HepG2 (cell line): ENCODE data around the gene KLHL33. TPM values are rescaled to one million over a fixed set of nuclear protein-coding genes. Genes with fewer than 3 reads are reported as not detected.

ENCODE experiments used
- DRAP1 ChIP-seq: IDR thresholded peaks from 2 replicates; pipeline ENCODE4 v1.6.1; 2016; ENCODE audit warnings: missing genetic modification reagents, missing compliant biosample characterization
- FOSL2 ChIP-seq: sonication (generic); formaldehyde crosslinking; IDR thresholded peaks from 2 replicates; pipeline ENCODE4 v1.4.0; 2020; ENCODE audit warnings: missing genetic modification reagents
- HOXA5 ChIP-seq: sonication (generic); formaldehyde crosslinking; IDR thresholded peaks from 2 replicates; pipeline ENCODE4 v1.4.0; 2020; ENCODE audit warnings: missing genetic modification reagents
- IRF2 ChIP-seq: IDR thresholded peaks from 2 replicates; pipeline ENCODE4 v1.6.1; 2018; ENCODE audit warnings: missing genetic modification reagents, missing compliant biosample characterization
- KAT7 ChIP-seq: IDR thresholded peaks from 2 replicates; pipeline ENCODE4 v1.6.1; 2018; ENCODE audit warnings: borderline replicate concordance, missing compliant biosample characterization
- MAF1 ChIP-seq: sonication (generic); formaldehyde crosslinking; IDR thresholded peaks from 2 replicates; pipeline ENCODE4 v1.5.0; 2020; ENCODE audit warnings: missing genetic modification reagents, borderline replicate concordance
- MEIS1 ChIP-seq: sonication (generic); formaldehyde crosslinking; IDR thresholded peaks from 2 replicates; pipeline ENCODE4 v1.9.0; 2021; ENCODE audit warnings: mild to moderate bottlenecking, missing genetic modification reagents, moderate library complexity, borderline replicate concordance
- MTERF4 ChIP-seq: sonication (generic); formaldehyde crosslinking; IDR thresholded peaks from 2 replicates; pipeline ENCODE4 v1.8.0; 2023; ENCODE audit warnings: mild to moderate bottlenecking, missing genetic modification reagents
- U2AF2 ChIP-seq: fragments of 200-400 bp; formaldehyde crosslinking; IDR thresholded peaks from 2 replicates; pipeline ENCODE4 v1.6.1; 2017; ENCODE audit warnings: low read depth, mild to moderate bottlenecking, low read length
- ZBTB14 ChIP-seq: sonication (generic); formaldehyde crosslinking; IDR thresholded peaks from 2 replicates; pipeline ENCODE4 v1.4.0; 2020; ENCODE audit warnings: missing genetic modification reagents
- ZHX2 ChIP-seq, 2 experiments: sonication (generic) in 1 of 2; formaldehyde crosslinking in 1 of 2; IDR thresholded peaks; 2 replicates each; pipeline versions ENCODE4 v1.6.1 to v1.9.0; 2014 to 2022; ENCODE audit warnings: antibody characterized with exemption in 1 of 2, borderline replicate concordance in 1 of 2, inconsistent platforms in 1 of 2, low read depth in 1 of 2, missing genetic modification reagents in 1 of 2
- ZNF10 ChIP-seq: sonication (generic); formaldehyde crosslinking; IDR thresholded peaks from 2 replicates; pipeline ENCODE4 v1.4.0; 2020; ENCODE audit warnings: mild to moderate bottlenecking, low read depth, missing genetic modification reagents, borderline replicate concordance
- ZNF383 ChIP-seq: sonication (generic); formaldehyde crosslinking; IDR thresholded peaks from 2 replicates; pipeline ENCODE4 v1.4.0; 2020; ENCODE audit warnings: missing genetic modification reagents, mild to moderate bottlenecking, borderline replicate concordance
- ZNF496 ChIP-seq: sonication (generic); formaldehyde crosslinking; IDR thresholded peaks from 2 replicates; pipeline ENCODE4 v1.8.1; 2023; ENCODE audit warnings: mild to moderate bottlenecking, moderate library complexity, missing genetic modification reagents; ENCODE audit not compliant: insufficient replicate concordance
- ZNF652 ChIP-seq: IDR thresholded peaks from 2 replicates; pipeline ENCODE4 v1.6.1; 2016; ENCODE audit warnings: low read depth, borderline replicate concordance
- ZNF773 ChIP-seq: sonication (generic); formaldehyde crosslinking; IDR thresholded peaks from 2 replicates; pipeline ENCODE4 v1.4.0; 2020; ENCODE audit warnings: missing genetic modification reagents, borderline replicate concordance
- polyA plus RNA-seq, 8 experiments: library from polyadenylated mRNA; depleted of rRNA in 3 of 8; stranded (reverse) in 7 of 8; unstranded in 1 of 8; fragments of >200 nt; fragmentation: Illumina TruSeq in 4 of 8; extraction: Trizol in 4 of 8; gene quantifications; 2 replicates each; pipeline versions ENCODE4 v1.2.1 to v1.2.3, GENCODE V29; 2011 to 2016; ENCODE audit warnings: low read depth in 4 of 8, missing spikeins in 1 of 8, mixed read lengths in 1 of 8; ENCODE audit not compliant: insufficient read depth in 1 of 8
- total RNA-seq, 5 experiments: library from RNA; depleted of rRNA; stranded (reverse); fragments of >200 nt; fragmentation: Illumina TruSeq; extraction: Trizol; gene quantifications; 2 replicates each; pipeline ENCODE4 v1.2.3, GENCODE V29; 2016; ENCODE audit warnings: low read depth in 1 of 5
- TF ChIP-seq, protein P1 (sequence below): sonication (generic); formaldehyde crosslinking; IDR thresholded peaks from 2 replicates; pipeline ENCODE4 v1.4.0; 2020; ENCODE audit warnings: missing genetic modification reagents, borderline replicate concordance
- TF ChIP-seq, protein P2 (sequence below): IDR thresholded peaks from 2 replicates; pipeline ENCODE4 v1.6.1; 2016; ENCODE audit warnings: missing compliant biosample characterization, missing genetic modification reagents, borderline replicate concordance

The KLHL33 gene
- total and polyA plus RNA-seq, 2 of the 13 experiments (the other 11 are each of a cell fraction or from before 2014, with no cell fraction given): not detected

DNA sequence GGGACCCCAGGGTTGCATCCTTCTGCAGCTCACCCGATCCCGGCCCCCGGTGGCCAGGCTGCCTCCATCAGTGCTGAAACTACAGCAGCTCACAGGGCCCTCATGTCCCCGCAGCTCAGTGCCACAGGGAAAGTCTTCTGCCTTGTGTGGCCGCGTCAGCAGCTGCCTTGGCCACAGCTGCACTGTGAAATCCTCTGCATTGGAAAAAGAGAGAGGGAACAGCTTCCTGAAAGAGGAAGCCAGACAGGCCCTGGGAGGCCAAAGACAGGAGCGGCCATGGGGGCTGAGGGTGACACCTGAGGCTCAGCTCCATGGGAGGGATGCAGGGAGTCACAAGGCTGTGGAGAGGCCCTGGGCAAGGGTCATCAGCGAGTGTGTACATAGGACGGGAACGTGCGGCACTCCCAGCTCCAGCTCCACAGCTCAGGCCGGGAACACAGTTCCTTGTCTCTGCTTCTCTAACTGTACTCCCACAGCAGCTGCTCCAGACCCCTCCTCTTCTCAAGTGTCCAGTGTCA, 59.8 kb downstream of the KLHL33 start (continued):
- peak; percentile 30; the same call in 1 of the 2 replicates for TF ChIP-seq IRF2
- TF ChIP-seq, protein P1, sequence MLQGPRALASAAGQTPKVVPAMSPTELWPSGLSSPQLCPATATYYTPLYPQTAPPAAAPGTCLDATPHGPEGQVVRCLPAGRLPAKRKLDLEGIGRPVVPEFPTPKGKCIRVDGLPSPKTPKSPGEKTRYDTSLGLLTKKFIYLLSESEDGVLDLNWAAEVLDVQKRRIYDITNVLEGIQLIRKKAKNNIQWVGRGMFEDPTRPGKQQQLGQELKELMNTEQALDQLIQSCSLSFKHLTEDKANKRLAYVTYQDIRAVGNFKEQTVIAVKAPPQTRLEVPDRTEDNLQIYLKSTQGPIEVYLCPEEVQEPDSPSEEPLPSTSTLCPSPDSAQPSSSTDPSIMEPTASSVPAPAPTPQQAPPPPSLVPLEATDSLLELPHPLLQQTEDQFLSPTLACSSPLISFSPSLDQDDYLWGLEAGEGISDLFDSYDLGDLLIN (CRISPR knock-in tag): no peak
- no peak for TF ChIP-seq ZBTB14 (CRISPR knock-in tag)
- no peak for TF ChIP-seq MTERF4 (CRISPR knock-in tag)
- TF ChIP-seq ZNF652: no peak
- no peak for TF ChIP-seq HOXA5 (CRISPR knock-in tag)
- TF ChIP-seq ZNF496: no peak
- no peak for TF ChIP-seq MAF1
- no peak for TF ChIP-seq MEIS1 (CRISPR knock-in tag)
- TF ChIP-seq U2AF2: no peak
- TF ChIP-seq ZNF383 (CRISPR knock-in tag): no peak
- no peak for TF ChIP-seq ZHX2 (IDR thresholded peaks at IDR 0.05; ENCODE audit: low read depth)
- TF ChIP-seq ZHX2 (CRISPR knock-in tag; IDR thresholded peaks at IDR 0.05; ENCODE audit: borderline replicate concordance): no peak
- TF ChIP-seq DRAP1 (CRISPR knock-in tag): 0 out of 2 replicates have a peak, but pooled peaks have one; percentile 37
- TF ChIP-seq FOSL2 (CRISPR knock-in tag): peak; percentile 30; the same call in 1 of the 2 replicates
- no peak for TF ChIP-seq ZNF10 (CRISPR knock-in tag)
- TF ChIP-seq, protein P2, sequence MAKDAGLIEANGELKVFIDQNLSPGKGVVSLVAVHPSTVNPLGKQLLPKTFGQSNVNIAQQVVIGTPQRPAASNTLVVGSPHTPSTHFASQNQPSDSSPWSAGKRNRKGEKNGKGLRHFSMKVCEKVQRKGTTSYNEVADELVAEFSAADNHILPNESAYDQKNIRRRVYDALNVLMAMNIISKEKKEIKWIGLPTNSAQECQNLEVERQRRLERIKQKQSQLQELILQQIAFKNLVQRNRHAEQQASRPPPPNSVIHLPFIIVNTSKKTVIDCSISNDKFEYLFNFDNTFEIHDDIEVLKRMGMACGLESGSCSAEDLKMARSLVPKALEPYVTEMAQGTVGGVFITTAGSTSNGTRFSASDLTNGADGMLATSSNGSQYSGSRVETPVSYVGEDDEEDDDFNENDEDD (CRISPR knock-in tag): peak; percentile 27; the same call in 1 of the 2 replicates
- TF ChIP-seq KAT7 (CRISPR knock-in tag): peak; percentile 87; the same call in 1 of the 2 replicates
- no peak for TF ChIP-seq ZNF773
